ENCODE results near the gene RGS3. TPM values are rescaled to one million over a fixed set of nuclear protein-coding genes. Genes with fewer than 3 reads are reported as not detected.
A peak's percentile ranks its signal among the peaks of the same experiment; 100 is the strongest.

RGS3 gene
- polyA plus RNA-seq, 6 donors from 2014 or later: 3.8 to 13.8 (median 5.8) TPM

DNA sequence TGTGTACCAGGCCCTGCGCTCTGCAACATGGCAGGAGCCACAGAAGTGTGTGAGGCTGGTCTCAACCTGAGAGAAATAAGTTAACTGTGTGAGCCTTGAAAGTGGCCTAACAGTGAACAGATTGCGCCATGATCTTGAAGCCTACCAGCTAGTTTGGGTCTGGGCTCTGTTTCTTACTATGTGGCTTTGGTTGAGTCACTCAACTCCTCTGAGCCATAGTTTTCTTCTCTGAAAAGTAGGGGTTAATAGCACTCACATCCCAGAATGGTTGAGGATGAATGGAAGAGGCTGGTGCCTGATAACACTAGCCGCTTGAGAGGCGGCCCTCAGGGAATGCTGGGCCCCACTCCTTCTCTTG lies 121.5 kb downstream of the RGS3 start:
- no peaks in the 10 kb centered on the region for H3K27me3 Mint-ChIP-seq
- DNase-seq (no peak), ATAC-seq (ENCODE audit: low read depth in 2 of 2) (no peak)
- peaks cover 5 to 12% of the 10 kb centered on the region in 2 donors for H3K36me3 Mint-ChIP-seq
- no peaks in the 10 kb centered on the region for H3K9me3 Mint-ChIP-seq
- H3K27ac Mint-ChIP-seq: peak overlapping the region in 3 of 6 donors; percentile 19 to 36 (median 34)
- H3K4me3 Mint-ChIP-seq: peak overlapping the region in 2 of 8 donors; percentile 24 to 29
- peaks cover 38 to 56% (median 39%) of the 10 kb centered on the region in 3 donors for H3K4me1 Mint-ChIP-seq

DNA sequence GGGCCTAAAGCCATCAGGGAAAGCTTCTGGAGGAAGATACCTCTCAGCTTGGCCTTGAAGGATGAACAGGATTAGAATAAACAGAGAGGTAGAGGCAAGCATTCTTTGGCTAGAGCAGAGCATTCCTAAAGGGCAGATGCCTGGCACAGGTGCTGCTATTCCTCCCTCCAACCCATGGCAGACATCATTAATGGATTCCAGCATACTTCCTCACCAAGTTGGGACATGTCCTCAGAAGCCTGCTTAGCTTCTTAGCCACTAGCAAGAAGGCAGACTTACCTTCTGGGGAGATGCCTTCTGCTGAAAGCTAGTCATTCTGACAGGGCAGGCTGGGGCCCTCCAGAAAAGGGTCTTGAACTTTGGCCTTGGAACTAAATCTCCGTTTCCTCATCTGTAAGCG lies 122.0 kb downstream of the RGS3 start:
- peaks cover 33 to 51% (median 35%) of the 10 kb centered on the region in 3 donors for H3K4me1 Mint-ChIP-seq
- no peaks in the 10 kb centered on the region for H3K27me3 Mint-ChIP-seq
- H3K36me3 Mint-ChIP-seq: peaks cover 5 to 12% of the 10 kb centered on the region in 2 donors

DNA sequence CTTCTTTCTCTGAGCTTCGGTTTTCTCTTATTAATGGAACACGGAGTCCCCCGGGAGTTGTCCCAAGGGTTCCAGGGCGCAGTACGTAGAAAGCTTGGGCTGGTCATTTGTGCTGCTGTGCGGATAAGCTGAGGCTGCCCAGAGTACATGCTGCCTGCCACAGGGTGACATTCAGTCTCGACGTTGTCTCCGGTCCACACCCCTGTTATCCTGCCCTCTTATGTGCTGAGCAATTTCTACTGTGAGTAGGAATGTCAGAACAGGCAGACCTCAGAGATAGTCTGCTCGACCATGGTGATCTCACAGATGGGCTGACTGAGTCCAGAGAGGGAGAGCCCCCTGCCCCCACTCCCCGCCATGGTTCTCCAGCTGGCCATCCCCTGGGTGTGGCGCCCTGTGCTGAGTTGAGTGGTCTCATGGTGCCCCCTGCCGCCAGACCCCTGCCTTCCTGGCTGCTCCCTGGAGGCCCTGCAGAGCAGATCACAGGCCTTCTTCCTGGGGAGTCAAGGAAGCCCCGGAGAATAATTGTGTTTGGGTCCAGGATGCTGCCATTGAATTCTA lies 124.0 kb downstream of the RGS3 start:
- H3K27ac Mint-ChIP-seq: no peak overlapping the region
- H3K36me3 Mint-ChIP-seq: peaks cover 5 to 12% of the 10 kb centered on the region in 2 donors
- H3K4me3 Mint-ChIP-seq: no peak overlapping the region
- ATAC-seq (ENCODE audit: low read depth in 2 of 2) (peak; percentile 30 to 55), DNase-seq (no peak)
- no peaks in the 10 kb centered on the region for H3K9me3 Mint-ChIP-seq
- H3K27me3 Mint-ChIP-seq: no peaks in the 10 kb centered on the region
- H3K4me1 Mint-ChIP-seq: peaks cover 17 to 38% (median 22%) of the 10 kb centered on the region in 3 donors

More for the DNA sequence above, 122.0 kb downstream of the RGS3 start:
- Mint-ChIP-seq H3K4me3 (no peak overlapping the region), H3K9me3 (no peaks in the 10 kb centered on the region), H3K27ac (peak overlapping the region in 1 of 6 donors; percentile 34)
- no peak for ATAC-seq (ENCODE audit: low read depth in 2 of 2)
- no peak for DNase-seq

DNA sequence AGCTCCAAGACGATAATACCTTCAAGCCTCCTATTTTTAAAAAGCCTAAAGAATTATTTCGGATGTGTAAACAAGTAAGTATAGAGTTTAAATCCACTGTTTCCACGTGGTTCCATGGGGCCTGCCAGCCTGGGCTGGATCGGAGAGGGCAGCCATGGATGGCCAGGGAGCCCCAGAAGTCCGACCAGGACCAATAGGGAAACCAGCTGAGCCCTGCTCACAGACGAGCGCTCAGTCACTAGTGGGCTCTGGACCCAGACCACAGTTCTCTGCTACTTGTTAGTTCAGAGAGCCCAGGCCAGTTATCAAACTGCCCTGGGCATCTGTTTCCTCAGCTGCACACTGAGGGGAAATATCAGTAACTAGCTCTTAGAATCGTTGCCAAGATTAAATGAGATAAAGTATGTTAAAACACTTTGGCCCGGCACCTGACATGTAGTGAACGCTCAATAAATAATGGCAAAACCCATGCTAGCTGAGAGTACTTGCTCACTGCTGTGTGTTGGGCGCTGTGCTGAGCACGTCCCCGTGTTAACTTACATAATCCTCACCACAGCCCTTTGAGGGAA lies 124.8 kb downstream of the RGS3 start:
- Mint-ChIP-seq H3K4me3 (peak overlapping the region in 1 of 8 donors; percentile 59), H3K9me3 (no peaks in the 10 kb centered on the region), H3K27me3 (no peaks in the 10 kb centered on the region), H3K4me1 (peaks cover 19 to 36% (median 22%) of the 10 kb centered on the region in 3 donors), H3K36me3 (peaks cover 10 to 12% of the 10 kb centered on the region in 2 donors), H3K27ac (peak overlapping the region in 1 of 6 donors; percentile 19)
- ATAC-seq (ENCODE audit: low read depth in 2 of 2): no peak
- DNase-seq: no peak

DNA sequence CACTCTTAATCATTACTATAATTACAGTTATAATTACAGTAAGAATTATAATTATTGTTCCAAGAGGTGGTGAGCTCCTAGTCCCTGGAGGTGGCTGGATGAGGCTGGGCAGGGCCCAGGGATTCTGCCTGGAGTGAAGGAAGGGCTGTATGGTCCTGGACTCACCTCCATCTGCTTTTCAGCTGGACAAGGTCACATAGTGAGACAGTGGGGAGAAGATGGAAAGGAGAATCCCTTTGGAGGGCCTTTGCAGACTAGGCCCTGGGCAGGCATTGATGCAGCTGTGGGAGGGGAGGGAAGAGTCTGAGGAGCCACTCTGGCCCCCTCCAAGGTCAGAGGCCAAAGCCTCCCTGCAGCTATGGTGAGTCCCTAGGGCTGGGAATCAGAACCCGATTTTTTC lies 125.4 kb downstream of the RGS3 start:
- Mint-ChIP-seq H3K9me3 (no peaks in the 10 kb centered on the region), H3K27ac (peak overlapping the region in 1 of 6 donors; percentile 19), H3K4me1 (peaks cover 18 to 36% (median 24%) of the 10 kb centered on the region in 3 donors), H3K36me3 (peaks cover 10 to 12% of the 10 kb centered on the region in 2 donors), H3K27me3 (no peaks in the 10 kb centered on the region), H3K4me3 (peak overlapping the region in 1 of 8 donors; percentile 59)
- ATAC-seq (ENCODE audit: low read depth in 2 of 2) (no peak), DNase-seq (no peak)

DNA sequence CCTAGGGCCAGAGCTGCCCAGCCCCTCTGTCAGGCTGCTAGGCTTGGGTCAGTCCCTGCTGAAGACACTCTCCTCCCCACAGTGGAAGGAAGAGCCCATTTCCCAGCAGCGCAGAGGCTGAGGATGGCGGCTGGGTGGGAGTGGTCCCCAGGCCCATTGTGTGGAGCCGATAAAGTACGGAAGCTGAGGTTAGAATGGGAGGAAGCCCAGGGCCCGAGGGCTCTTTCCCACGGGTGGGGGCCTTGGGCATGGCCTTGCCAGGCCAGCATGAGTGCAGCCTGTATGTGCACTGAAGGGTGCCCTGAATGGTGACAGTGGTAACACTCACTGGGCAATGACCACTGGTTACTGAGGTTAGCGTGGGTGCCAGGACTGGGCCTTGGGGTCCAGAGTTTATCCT lies 125.9 kb downstream of the RGS3 start:
- no peaks in the 10 kb centered on the region for H3K9me3 Mint-ChIP-seq
- peaks cover 18 to 37% (median 27%) of the 10 kb centered on the region in 3 donors for H3K4me1 Mint-ChIP-seq
- peaks cover 10 to 12% of the 10 kb centered on the region in 2 donors for H3K36me3 Mint-ChIP-seq
- ATAC-seq (ENCODE audit: low read depth in 2 of 2) (no peak), DNase-seq (no peak)
- H3K27me3 Mint-ChIP-seq: no peaks in the 10 kb centered on the region
- peak overlapping the region in 1 of 6 donors; percentile 94 for H3K27ac Mint-ChIP-seq
- no peak overlapping the region for H3K4me3 Mint-ChIP-seq

DNA sequence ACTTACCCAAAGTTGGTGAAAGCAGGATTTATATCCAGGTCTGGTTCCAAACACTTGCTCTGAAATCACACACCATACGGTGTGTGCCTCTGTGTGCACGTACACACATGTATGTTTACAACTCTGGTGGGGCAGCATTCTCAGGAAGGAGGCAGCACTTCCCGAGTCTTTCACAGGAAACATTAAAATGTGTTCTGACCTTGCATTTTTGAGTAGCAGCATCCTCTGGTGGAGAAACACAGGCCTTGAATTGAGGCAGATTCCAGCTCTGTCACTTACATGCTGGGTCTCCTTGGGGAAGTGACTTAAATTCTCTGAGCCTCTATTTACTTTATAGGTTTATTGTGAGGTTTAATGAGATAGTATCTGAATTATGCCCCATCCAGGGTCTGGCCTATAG lies 126.4 kb downstream of the RGS3 start:
- Mint-ChIP-seq H3K27me3 (no peaks in the 10 kb centered on the region), H3K4me3 (no peak overlapping the region), H3K9me3 (no peaks in the 10 kb centered on the region), H3K4me1 (peaks cover 14 to 37% (median 27%) of the 10 kb centered on the region in 3 donors), H3K36me3 (peaks cover 5 to 12% of the 10 kb centered on the region in 2 donors), H3K27ac (no peak overlapping the region)
- ATAC-seq (ENCODE audit: low read depth in 2 of 2) (no peak), DNase-seq (no peak)

DNA sequence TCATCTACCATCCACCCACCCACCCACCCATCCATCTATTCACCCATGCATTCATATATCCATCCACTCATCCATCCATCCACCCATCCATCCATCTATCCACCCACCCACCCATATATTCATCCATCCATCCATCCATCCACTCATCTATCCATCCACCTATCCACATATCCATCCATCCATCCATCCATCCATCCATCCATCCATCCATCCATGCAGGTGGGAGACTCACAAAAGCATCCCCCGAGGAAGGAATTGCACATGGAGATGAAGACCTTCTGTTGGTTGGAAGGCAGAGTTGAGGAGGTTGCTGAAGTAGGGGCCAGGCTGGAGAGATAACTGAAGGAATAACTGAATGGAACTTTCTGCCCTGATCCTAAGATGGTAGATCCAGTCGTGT lies 126.9 kb downstream of the RGS3 start:
- Mint-ChIP-seq H3K27ac (peak overlapping the region in 2 of 6 donors; percentile 11 to 49), H3K4me3 (no peak overlapping the region), H3K9me3 (no peaks in the 10 kb centered on the region), H3K4me1 (peaks cover 11 to 32% (median 27%) of the 10 kb centered on the region in 3 donors), H3K36me3 (peaks cover 5 to 12% of the 10 kb centered on the region in 2 donors), H3K27me3 (no peaks in the 10 kb centered on the region)
- ATAC-seq (ENCODE audit: low read depth in 2 of 2) (no peak), DNase-seq (no peak)

DNA sequence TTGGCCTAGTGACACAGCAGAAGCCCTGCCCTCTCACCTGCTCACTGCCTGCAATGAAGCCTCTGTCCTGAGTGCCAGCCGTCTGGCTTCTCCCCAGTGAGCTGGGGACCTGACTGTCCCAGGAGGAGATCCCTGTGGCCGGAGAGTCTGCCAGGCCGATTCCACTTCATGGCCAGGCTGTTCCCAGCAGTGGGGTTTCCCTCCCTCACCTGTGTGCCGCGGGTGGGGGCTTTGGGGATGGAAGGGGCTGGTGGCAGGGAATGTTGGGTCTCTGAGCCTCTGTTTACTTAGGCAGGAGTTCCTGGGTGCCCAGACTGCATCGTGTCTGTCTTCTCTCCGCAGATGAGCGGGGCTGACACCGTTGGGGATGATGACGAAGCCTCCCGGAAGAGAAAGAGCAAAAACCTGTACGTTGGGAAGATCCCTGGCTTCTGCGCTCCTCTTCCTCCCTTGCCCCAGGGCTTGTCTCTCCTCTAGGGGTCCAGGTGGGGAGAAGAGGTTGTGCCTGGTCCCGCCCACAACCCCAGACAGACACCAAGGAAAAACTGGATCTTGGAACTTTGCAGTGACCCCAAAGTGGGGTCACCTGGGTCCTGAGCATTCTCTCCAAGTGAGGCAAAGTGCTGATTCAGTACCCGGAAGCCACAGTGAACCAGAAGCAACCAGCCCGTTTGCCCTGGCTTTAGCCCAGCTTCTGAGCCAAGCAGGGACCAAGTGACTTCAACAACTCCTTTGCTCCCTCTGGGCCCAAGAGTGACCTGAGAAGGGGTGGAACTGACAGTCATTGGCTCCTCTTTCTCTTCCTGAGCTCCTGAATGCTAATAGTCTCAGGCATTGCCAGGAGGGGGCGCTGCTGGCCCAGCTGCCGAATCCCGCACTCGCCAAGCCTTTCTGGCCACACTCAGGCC lies 127.7 kb downstream of the RGS3 start:
- Mint-ChIP-seq H3K36me3 (peaks cover 12% of the 10 kb centered on the region in 2 donors), H3K4me3 (peak overlapping the region in 1 of 8 donors; percentile 37), H3K9me3 (no peaks in the 10 kb centered on the region), H3K4me1 (peaks cover 2 to 25% (median 23%) of the 10 kb centered on the region in 3 donors), H3K27ac (no peak overlapping the region), H3K27me3 (no peaks in the 10 kb centered on the region)
- peak; percentile 61 for DNase-seq
- peak; percentile 64 to 74 for ATAC-seq (ENCODE audit: low read depth in 2 of 2)

DNA sequence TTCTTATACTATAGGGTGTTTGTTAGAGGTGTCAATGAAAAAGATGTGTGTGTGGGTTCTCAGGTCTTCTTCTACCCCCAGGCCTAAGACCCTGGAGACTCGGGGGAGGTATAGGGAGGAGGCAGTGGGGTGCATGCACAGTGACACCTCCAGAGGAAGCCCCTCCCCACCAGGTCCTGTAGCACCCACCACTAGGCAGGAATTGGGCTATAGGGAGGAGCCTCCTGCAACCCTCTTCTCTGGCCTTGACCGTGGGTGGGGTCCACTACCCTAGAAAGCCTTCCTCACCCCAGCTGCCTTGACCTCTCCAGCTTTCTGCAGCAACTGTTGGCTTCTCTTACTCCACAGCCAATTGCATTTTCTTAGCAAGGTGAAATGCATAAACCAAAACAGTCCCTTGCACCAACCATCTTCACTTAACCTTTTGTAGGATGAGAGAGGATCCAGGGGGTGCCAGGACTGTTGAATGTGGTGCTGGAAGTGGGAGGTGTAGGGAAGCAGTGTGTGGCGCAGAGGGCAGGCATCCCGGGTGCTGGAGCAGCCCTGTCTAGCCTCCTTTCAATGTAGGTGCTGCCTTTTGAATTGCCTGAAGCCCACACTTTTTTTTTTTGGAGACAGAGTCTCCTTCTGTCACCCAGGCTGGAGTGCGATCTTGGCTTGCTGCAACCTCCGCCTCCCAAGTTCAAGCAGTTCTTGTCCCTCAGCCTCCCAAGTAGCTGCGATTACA lies 128.5 kb downstream of the RGS3 start:
- no peaks in the 10 kb centered on the region for H3K9me3 Mint-ChIP-seq
- H3K27me3 Mint-ChIP-seq: no peaks in the 10 kb centered on the region
- H3K4me3 Mint-ChIP-seq: peak overlapping the region in 2 of 8 donors; percentile 10 to 37
- H3K27ac Mint-ChIP-seq: no peak overlapping the region
- ATAC-seq (ENCODE audit: low read depth in 2 of 2) (no peak), DNase-seq (no peak)
- peaks cover 14 to 18% of the 10 kb centered on the region in 2 donors for H3K36me3 Mint-ChIP-seq
- H3K4me1 Mint-ChIP-seq: peaks cover 0 to 25% (median 18%) of the 10 kb centered on the region in 3 donors

DNA sequence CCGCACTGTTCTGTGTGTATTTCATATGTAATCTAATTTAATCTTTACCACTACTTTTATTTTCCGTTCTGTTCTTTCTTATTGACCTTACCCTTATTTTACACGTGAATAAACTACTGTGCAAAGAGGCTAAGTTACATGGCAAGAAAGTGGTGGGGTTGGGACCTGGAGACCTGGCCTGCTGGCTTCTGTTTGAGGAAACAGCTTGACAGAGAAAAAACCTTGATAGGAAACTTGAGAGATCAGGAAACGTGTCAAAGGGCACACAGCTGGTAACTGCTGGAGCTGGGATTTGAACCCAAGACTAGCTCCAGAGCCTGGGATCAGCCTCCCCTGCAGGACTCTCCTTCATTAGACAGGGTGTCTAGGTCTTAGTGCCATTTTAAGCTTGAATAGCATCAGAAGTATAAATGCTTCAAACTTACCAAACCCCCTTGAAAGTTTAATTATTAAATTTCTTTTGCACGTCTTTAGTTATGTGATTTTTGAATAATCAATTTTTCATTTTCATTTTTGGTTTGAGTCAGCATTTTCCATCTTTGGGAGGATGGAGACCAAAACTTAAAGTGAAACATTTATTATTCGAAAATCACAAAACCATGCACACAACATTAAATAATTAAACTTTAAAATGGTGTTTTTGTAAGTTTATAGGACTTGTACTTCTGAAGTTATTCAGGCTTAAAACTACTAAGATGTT lies 129.5 kb downstream of the RGS3 start:
- Mint-ChIP-seq H3K4me3 (peak overlapping the region in 1 of 8 donors; percentile 22), H3K36me3 (peaks cover 14 to 19% of the 10 kb centered on the region in 2 donors), H3K27ac (no peak overlapping the region), H3K27me3 (no peaks in the 10 kb centered on the region), H3K4me1 (peaks cover 0 to 25% (median 18%) of the 10 kb centered on the region in 3 donors), H3K9me3 (no peaks in the 10 kb centered on the region)
- ATAC-seq (ENCODE audit: low read depth in 2 of 2) (no peak), DNase-seq (no peak)

DNA sequence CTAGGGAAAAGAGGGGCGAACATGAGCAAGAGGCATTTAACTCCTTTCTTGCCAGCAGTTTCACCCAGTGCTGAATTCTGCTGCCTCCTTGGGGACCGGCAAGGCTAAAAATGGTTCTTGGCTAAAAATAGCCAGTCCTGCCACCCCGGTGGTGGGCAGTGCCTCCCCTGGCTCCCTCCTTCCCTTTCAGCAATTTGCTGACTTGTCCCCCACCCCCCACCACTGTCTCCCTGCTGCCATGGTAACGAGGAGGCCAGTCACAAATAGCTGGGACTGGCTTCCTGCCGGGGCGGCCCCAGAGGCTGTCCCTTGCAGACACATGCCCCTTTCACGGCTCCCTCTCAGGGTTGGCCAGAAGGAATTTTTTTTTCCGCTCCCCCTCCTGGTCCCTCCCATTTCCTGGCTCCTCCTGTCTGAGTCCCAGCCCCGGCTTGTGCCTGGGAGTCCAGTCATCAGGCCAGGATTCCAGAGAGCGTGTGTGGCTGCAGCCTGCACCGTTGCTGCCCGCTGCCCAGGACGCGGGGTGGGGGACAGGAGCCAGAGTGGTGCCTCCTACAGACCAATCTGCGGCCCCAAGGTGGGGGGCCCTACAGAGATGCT lies 130.3 kb downstream of the RGS3 start:
- peak overlapping the region in 1 of 8 donors; percentile 32 for H3K4me3 Mint-ChIP-seq
- H3K36me3 Mint-ChIP-seq: peaks cover 14 to 19% of the 10 kb centered on the region in 2 donors
- no peaks in the 10 kb centered on the region for H3K9me3 Mint-ChIP-seq
- ATAC-seq (ENCODE audit: low read depth in 2 of 2): peak; percentile 65 to 66
- H3K27ac Mint-ChIP-seq: peak overlapping the region in 1 of 6 donors; percentile 15
- no peak for DNase-seq
- H3K4me1 Mint-ChIP-seq: peaks cover 0 to 23% (median 18%) of the 10 kb centered on the region in 3 donors
- no peaks in the 10 kb centered on the region for H3K27me3 Mint-ChIP-seq
